GM18858 (cell line): ENCODE data around the gene ZCWPW1.
A peak's percentile ranks its signal among the peaks of the same experiment; 100 is the strongest.

Source experiments
- ATAC-seq: cut with Tn5 transposase; IDR thresholded peaks from one replicate; pipeline ENCODE4 v1.9.1; 2021; ENCODE audit not compliant: unreplicated experiment

ZCWPW1 gene, protein sequence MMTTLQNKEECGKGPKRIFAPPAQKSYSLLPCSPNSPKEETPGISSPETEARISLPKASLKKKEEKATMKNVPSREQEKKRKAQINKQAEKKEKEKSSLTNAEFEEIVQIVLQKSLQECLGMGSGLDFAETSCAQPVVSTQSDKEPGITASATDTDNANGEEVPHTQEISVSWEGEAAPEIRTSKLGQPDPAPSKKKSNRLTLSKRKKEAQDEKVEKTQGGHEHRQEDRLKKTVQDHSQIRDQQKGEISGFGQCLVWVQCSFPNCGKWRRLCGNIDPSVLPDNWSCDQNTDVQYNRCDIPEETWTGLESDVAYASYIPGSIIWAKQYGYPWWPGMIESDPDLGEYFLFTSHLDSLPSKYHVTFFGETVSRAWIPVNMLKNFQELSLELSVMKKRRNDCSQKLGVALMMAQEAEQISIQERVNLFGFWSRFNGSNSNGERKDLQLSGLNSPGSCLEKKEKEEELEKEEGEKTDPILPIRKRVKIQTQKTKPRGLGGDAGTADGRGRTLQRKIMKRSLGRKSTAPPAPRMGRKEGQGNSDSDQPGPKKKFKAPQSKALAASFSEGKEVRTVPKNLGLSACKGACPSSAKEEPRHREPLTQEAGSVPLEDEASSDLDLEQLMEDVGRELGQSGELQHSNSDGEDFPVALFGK

GRCh38 chr7:100428199-100428966 is at the start of gene ZCWPW1:
TSS of gene ZCWPW1 (minus strand) at chr7:100428703. CDS start at chr7:100420649, 8,054 bp downstream.
- peak; percentile 28 for ATAC-seq

DNA sequence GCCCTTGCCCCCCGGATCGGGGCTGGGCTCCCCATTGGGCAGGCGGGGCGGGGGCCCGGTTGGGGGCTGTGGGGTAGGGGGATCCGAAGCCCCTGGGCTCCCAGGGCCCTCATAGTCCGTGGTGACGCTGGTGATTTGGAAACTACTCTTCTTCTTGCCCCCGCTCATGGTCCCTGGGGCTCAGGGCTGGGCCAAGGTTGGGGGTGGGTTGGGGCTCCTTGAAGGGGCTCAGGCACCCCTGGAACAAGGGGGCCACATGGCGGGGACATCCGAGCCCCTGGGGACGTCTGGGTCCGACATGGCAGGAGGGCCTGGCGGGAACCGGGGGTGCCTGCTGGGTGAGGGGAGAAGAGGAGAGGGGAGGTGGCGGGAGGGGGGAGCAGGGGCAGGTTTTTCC is 49.4 kb upstream of the ZCWPW1 start:
- no peak for ATAC-seq

DNA sequence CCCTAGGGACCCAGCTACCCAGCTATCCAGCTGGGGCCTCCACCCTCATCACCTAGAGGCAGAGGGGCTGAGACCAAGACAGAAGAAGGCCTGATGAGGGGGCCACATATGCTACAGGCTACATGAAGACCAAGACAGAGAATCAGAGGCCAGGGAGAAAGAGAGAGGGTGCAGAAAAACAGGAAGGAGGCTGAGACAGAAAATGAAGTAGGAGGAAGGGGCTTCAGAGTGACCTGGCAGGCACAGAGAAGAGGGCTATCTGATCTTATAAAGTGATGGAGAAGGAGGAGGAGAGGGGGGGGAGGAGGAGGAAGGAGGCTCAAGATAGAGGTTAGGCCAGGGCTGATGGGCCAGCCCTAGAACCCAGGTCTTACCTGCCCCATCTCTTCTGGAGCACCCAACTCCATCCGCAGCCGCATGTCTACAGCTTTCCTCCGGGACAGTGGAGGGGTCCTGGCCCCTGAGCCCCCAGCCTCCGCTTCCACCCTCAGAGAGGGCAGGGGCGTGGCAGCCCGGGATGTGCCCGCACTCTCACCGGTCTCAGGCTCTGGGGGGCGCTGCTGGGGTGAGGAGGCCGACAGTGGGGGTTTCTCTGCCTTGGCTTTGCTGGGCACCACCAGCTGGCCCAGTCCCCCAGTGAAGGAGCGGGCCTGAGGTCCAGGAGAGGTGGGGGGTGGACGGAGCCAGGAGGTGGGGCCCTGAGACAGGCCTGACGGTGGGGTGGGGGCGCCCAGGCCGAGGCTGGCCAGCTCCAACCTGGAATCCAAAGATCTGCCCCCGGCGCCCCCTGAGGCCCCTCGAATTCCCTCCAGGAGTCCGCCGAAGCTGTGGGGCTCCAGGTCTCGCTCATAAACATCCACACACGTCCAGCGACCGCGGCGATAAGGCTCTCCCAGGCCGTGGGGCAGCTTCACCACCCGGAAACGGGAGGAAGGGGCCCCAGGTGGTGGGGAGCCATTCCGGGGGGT is 48.7 kb upstream of the ZCWPW1 start:
- no peak for ATAC-seq

- ATAC-seq, result no peak
These were observed 47.7 kb upstream of the ZCWPW1 start for GRCh38 chr7:100476101-100476780.

DNA sequence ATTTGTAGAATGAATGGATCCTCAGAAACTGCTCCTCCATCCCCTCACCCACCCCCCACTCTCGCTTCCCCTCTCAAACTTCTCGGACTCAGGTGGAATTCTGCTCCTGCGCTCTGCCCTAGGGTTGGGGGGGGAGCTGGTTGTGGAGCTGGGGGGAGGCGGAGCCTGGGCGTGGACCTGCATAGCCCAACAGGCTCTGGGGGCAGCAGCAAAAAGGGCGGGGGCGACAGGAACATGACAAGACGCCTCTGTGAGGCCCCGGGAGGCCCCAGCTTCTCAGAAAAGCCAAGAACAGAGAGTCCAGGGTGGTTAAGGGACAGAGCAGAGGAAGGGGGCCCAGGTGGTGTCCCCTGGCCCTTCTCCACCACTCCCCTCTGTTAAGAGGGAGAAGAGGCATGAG is 47.0 kb upstream of the ZCWPW1 start:
- ATAC-seq, result no peak

GRCh38 chr7:100472854-100473499 is 44.5 kb upstream of the ZCWPW1 start:
- ATAC-seq, result no peak

DNA sequence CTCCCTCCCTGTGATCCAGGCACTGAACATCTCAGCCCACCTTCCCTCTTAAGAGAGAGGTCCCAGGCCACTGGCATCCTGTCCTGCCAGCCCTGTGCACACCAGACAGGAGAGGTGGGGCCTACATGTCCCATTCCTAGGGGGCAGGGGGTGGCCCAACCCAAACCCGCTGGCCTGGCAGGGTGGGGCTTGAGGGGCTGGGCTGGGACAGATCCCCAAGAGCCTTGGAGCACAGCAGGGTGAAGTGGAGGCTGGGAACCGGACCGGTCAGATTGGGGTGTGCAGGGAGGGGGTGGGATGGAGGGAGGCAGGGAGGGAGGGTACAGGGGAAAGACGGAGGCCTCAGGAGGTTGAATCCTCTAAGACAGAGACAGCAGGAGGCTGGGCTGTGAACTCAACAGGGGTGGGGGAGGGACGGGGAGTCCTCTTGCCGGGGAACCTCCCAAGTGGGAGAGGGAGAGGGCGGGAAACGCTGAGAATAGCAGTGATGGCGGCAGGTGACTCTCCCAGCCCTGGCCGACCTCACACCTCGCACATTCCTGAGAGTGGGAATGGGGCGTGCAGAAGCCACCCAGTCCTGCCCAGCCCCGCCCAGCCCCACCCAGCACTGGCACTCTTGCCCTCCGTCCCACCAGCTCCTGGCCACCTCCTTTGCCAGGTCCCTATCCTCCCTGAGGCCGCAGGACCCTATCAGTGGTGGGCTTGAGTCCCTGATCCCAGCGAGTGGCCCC is 43.8 kb upstream of the ZCWPW1 start:
- no peak for ATAC-seq

DNA sequence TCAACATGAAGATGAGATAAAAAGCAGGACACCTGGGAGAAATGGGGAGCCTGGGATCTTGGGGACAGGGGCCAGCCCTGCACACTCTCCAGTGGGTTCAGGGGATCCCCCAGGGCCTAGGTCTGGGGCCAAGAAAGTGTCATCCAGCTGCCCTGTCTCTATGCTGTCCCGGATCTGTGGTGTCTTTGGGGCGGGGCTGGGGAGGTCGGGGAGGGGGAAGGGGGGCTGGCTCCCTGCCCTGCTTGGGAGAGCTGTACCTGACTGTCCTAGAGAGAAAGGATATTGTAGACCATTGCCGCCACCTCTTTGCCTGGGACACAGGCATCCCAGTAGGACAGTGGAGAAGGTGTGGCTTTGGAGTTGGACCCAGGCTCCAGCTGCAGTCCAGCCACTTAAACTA is 42.5 kb upstream of the ZCWPW1 start:
- no peak for ATAC-seq

DNA sequence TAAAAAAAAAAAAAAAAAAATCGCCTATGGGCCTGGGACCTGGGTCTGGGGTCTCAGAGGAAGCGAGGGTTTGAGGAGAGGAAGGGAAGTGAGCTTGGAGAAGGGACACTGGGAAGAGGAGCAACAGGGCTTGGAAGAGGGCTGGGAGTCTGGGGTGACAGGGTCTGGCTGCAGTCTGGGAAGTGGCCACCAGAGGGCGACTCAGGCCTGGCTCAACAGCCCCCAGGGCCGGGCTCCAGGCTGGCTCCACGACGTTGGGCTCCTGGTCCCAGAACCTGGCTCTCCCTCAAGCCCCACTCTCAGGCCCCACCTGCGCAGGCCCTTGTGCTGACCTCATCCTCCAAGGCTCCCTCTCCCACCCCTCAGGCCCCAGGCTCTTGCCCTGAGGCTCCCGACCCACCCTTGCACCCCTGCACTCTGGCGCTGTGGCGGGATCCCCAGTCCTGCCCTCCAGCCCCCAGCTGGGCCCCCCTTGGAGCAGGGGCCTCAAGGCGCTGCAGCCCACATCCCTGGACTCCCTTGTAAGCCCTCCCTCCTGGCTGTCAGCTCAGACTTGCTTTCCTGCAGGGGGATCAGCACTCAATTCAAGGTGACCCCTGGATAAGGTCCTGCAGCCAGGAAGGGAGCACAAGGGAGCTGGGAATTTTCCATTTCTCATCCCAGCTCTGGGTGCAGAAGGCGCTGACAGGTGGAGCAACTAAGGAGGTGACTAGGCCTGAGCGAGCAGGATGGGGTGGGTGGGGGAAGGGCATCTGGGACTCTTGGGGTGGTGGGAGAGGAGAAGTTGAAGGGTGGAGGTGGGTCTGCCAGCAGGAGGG is 40.9 kb upstream of the ZCWPW1 start:
- ATAC-seq, result no peak

DNA sequence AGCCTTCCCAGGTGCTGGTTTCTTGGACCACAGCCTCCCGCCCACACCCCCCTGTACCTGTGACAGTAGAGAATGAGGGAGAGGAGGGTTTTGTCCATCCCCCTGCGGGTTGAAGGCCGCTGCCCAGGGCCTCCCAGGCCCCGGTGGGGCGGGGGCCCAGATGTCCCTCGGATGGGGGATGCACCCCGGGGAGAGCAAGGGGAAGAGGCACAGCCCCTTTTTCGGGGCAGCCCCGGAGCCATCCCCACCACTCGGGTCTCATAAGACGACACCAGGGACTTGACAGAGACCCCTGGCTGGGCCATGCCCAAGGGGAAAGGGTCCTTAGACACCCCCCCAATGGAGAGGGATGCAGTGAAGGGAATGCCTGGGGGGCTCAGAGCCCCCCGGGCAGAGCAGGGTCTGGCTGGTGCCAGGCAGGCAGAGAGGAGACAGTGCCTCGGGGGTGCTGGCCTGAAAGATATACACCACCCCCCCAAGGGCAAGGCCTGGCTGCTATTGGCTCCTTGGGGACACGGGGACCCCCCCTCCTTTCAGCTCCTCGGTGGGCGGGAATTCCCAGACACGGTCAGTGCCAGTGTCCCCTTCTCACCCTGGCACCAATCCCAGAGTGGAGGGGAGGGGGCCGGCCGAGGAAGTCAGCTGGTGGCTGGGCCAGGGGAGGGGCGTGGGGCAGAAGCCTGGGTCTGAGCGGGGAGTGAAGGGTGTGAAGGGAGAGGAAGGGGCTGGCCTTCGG is 39.3 kb upstream of the ZCWPW1 start:
- no peak for ATAC-seq

GRCh38 chr7:100466653-100467605 is 38.4 kb upstream of the ZCWPW1 start:
- no peak for ATAC-seq

DNA sequence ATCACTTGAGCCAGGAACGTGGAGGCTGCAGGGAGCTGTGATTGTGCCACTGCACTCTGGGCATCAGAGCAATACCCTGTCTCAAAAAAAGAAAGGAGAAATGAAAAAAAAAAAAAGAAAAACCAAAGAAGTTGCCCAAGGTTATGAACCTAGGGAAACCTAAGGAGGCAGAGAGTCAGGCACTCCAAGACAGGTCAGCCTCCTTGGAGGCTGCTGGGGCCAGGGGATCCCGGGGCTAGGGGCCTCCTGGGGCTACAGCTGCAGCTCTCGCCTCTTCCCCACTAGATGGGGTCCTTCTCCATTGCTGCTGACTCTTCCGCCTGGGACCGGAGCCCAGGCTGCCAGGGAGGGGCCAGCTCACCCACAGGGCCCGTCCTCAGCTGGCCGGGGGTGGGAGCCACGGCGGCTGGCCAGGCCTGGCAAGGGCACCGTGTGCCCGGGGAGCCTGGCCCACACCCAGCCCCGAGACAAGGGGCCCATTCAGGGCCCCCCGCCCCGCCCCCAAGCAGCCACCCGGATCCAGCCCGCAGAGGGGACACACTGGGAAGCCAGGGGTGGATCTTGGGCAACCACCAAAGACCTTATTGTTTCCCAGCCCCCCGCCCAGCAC is 37.3 kb upstream of the ZCWPW1 start:
- ATAC-seq, result no peak

DNA sequence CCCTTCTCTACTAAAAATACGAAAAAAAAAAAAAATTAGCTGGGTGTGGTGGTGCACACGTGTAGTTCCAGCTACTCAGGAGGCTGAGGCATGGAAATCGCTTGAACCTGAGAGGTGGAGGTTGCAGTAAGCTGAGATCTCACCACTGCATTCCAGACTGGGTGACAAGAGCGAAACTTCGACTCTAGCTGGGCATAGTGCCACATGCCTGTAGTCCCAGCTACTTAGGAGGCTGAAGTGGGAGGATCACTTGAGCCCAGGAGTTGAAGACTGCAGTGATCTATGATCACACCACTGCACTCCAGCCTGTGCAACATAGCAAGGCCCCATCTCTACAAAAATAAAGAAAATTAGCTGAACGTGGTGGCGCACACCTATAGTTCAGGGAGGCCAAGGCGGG is 36.8 kb upstream of the ZCWPW1 start:
- no peak for ATAC-seq

DNA sequence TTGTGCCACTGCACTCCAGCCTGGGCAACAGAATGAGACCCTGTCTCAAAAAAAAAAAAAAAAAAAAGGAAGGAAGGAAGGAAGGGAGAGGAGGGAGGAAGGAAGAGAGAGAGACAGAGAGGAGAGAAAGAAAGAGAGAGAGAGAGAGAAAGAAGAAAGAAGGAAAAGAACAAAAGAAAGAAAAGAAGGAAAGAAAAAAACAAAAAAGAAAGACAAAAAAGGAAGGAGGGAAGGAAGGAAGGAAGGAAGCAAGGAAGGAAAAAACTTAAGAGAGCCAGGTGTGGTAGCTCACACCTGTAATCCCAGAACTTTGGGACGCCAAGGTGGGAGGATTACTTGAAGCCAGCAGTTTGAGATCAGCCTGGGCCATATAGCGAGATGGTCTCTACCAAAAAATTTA is 36.3 kb upstream of the ZCWPW1 start:
- ATAC-seq, result no peak

GRCh38 chr7:100464210-100464660 is 35.7 kb upstream of the ZCWPW1 start, which contains the start of gene SPACDR:
TSS of gene SPACDR (minus strand) at chr7:100464260. CDS start at chr7:100464025, 235 bp downstream.
- ATAC-seq, result no peak

- ATAC-seq, result no peak
These were observed 28.5 kb upstream of the ZCWPW1 start for GRCh38 chr7:100457033-100457432.
